GM12878 (cell line): ENCODE results near the gene C6orf15. TPM values are rescaled to one million over a fixed set of nuclear protein-coding genes. Genes with fewer than 3 reads are reported as not detected.

Source experiments
- ATAC-seq: fragments of 200-7000 bp; cut with Tn5 transposase; 3 replicates; pipeline ENCODE4 v1.9.1; 2020; ENCODE audit warnings: mild to moderate bottlenecking, moderate library complexity
- BruUV-seq: library from RNA; stranded (reverse); fragments of 400-500 nt; replicated peaks from 2 replicates; lab custom pipeline; 2021; lab: Mats Ljungman, UMichigan
- CTCF ChIA-PET: fragments of 300-600 bp; sonication (Branson Sonifier 250); formaldehyde crosslinking; extraction: SDS; loops from one replicate; lab custom pipeline; 2021; ENCODE audit warnings: inconsistent platforms; lab: Yijun Ruan, JAX
- POLR2A ChIA-PET: fragments of 350-600 bp; formaldehyde crosslinking; extraction: SDS; loops from one replicate; lab custom pipeline; 2021; ENCODE audit warnings: inconsistent platforms; lab: Charles Lee
- RAD21 ChIA-PET: fragments of 300-600 bp; sonication (Branson Sonifier 250); formaldehyde crosslinking; loops from one replicate; lab custom pipeline; 2023; ENCODE audit warnings: antibody characterized with exemption; ENCODE audit not compliant: unreplicated experiment; lab: Charles Lee
- SMC1A ChIA-PET: fragments of 300-600 bp; sonication (Branson Sonifier 250); formaldehyde crosslinking; loops from one replicate; lab custom pipeline; 2023; ENCODE audit not compliant: unreplicated experiment, uncharacterized antibody; lab: Charles Lee
- DNase-seq: peaks from one replicate; pipeline ENCODE4 v3.0.0-alpha.2; 2011; ENCODE audit warnings: low read depth, low spot score
- FAIRE-seq: peaks from 3 replicates; lab custom pipeline; 2011; peaks lifted over from hg19 to GRCh38; lab: Jason Lieb, UNC
- H2AFZ ChIP-seq: 2 replicates; pipeline ENCODE4 v1.6.0; 2011; ENCODE audit warnings: low read depth, low read length, control low read depth; ENCODE audit not compliant: control insufficient read depth
- H3K27ac ChIP-seq: 2 replicates; pipeline ENCODE4 v1.5.1; 2011; ENCODE audit warnings: control low read depth; ENCODE audit not compliant: control insufficient read depth, insufficient read depth
- H3K27me3 ChIP-seq, 2 experiments: replicated peaks in 1 of 2; 2 replicates each; pipeline versions ENCODE4 v1.6.0 to v1.6.1; 2011; ENCODE audit warnings: low read length in 1 of 2; ENCODE audit not compliant: control insufficient read depth in 2 of 2, insufficient read depth in 2 of 2
- H3K36me3 ChIP-seq, 2 experiments: 2 replicates each; pipeline ENCODE4 v1.5.1; 2011; ENCODE audit warnings: low read length in 1 of 2; ENCODE audit not compliant: control insufficient read depth in 2 of 2, insufficient read depth in 2 of 2
- H3K4me1 ChIP-seq: 2 replicates; pipeline ENCODE4 v1.6.1; 2011; ENCODE audit warnings: mild to moderate bottlenecking, low read length, moderate library complexity, mixed read lengths; ENCODE audit not compliant: control insufficient read depth, insufficient read depth
- H3K4me2 ChIP-seq: 2 replicates; pipeline ENCODE4 v1.6.0; 2011; ENCODE audit warnings: control low read depth; ENCODE audit not compliant: control insufficient read depth, insufficient read depth
- H3K4me3 ChIP-seq: fragments of 200-600 bp; sonication (generic); 2 replicates; pipeline ENCODE4 v1.5.1; 2016
- H3K79me2 ChIP-seq: 2 replicates; pipeline ENCODE4 v1.6.0; 2011; ENCODE audit warnings: low read length; ENCODE audit not compliant: control insufficient read depth, insufficient read depth
- H3K9ac ChIP-seq: 2 replicates; pipeline ENCODE4 v1.8.0; 2011; ENCODE audit warnings: low read length, control low read depth, mixed read lengths; ENCODE audit not compliant: control insufficient read depth, insufficient read depth
- H3K9me3 ChIP-seq: replicated peaks from 3 replicates; pipeline ENCODE4 v1.5.1; 2011; ENCODE audit warnings: mild to moderate bottlenecking, low read length; ENCODE audit not compliant: control insufficient read depth, insufficient read depth
- H4K20me1 ChIP-seq: 2 replicates; pipeline ENCODE4 v1.6.0; 2011; ENCODE audit not compliant: control insufficient read depth, insufficient read depth
- BCL3 ChIP-seq: IDR thresholded peaks from 2 replicates; pipeline ENCODE4 v1.6.1; 2011; ENCODE audit warnings: borderline replicate concordance, low read depth, mild to moderate bottlenecking, moderate library complexity, low read length; ENCODE audit not compliant: insufficient read depth, poor library complexity, severe bottlenecking
- BMI1 ChIP-seq: fragments of 450-650 bp; IDR thresholded peaks from 2 replicates; pipeline ENCODE4 v1.6.1; 2016; ENCODE audit warnings: mild to moderate bottlenecking, moderate library complexity, borderline replicate concordance
- CHD2 ChIP-seq: IDR thresholded peaks from 2 replicates; pipeline ENCODE4 v1.6.1; 2011; ENCODE audit warnings: low read depth, low read length, improper control_type of control experiment, borderline replicate concordance
- IRF5 ChIP-seq: fragments of 450-650 bp; IDR thresholded peaks from 2 replicates; pipeline ENCODE4 v1.6.1; 2017; ENCODE audit warnings: borderline replicate concordance
- MYB ChIP-seq: fragments of 150-350 bp; IDR thresholded peaks from 2 replicates; pipeline ENCODE4 v1.6.1; 2014; ENCODE audit warnings: mild to moderate bottlenecking, low read depth, low read length, borderline replicate concordance
- PAX8 ChIP-seq: fragments of 450-650 bp; IDR thresholded peaks from 2 replicates; pipeline ENCODE4 v1.6.1; 2017; ENCODE audit warnings: mild to moderate bottlenecking, moderate library complexity
- PBX3 ChIP-seq: IDR thresholded peaks from 2 replicates; pipeline ENCODE4 v1.6.1; 2011; ENCODE audit warnings: mild to moderate bottlenecking, low read depth, low read length, moderate library complexity; ENCODE audit not compliant: insufficient replicate concordance
- PML ChIP-seq: IDR thresholded peaks from 2 replicates; pipeline ENCODE4 v1.6.1; 2012; ENCODE audit warnings: low read length, inconsistent platforms
- POLR2AphosphoS5 ChIP-seq: IDR thresholded peaks from 2 replicates; pipeline ENCODE4 v1.6.1; 2011; ENCODE audit warnings: mild to moderate bottlenecking, low read length, inconsistent platforms
- RCOR1 ChIP-seq: conservative IDR thresholded peaks from 2 replicates; pipeline ENCODE4 v1.6.1; 2012; ENCODE audit warnings: low read depth, low read length, improper control_type of control experiment
- REST ChIP-seq: IDR thresholded peaks from 2 replicates; pipeline ENCODE4 v1.6.1; 2012; ENCODE audit warnings: mild to moderate bottlenecking, low read depth, low read length
- WRNIP1 ChIP-seq: IDR thresholded peaks from 2 replicates; pipeline ENCODE4 v1.6.1; 2011; ENCODE audit warnings: low read depth, low read length, improper control_type of control experiment, borderline replicate concordance
- ZNF384 ChIP-seq: IDR thresholded peaks from 2 replicates; pipeline ENCODE4 v1.6.1; 2012; ENCODE audit warnings: low read depth, mild to moderate bottlenecking, low read length, improper control_type of control experiment, borderline replicate concordance
- WGBS: methylation state at CpG from one replicate; pipeline ENCODE4 v1.1.6; 2016; ENCODE audit warnings: low lambda C conversion rate; ENCODE audit not compliant: insufficient replicate concordance, insufficient coverage; ENCODE audit errors: missing lambda C conversion rate; 5-methylcytosine and 5-hydroxymethylcytosine counted together
- in situ Hi-C: fragments of 300-500 bp; cut with MboI; formaldehyde crosslinking; loops from 9 replicates; pipeline ENCODE4 v1.14.3; 2018; ENCODE audit warnings: mixed read lengths
- intact Hi-C: fragments of 100-400 bp; cut with micrococcal nuclease; formaldehyde crosslinking; loops from one replicate; pipeline ENCODE4 v1.14.2; 2022; ENCODE audit not compliant: unreplicated experiment
- polyA plus RNA-seq, 11 experiments: library from polyadenylated mRNA; depleted of rRNA in 4 of 11; unstranded in 6 of 11; stranded (reverse) in 5 of 11; fragments of >200 nt; fragmentation: Nextera tagmentation in 4 of 11; fragmentation: Illumina TruSeq in 1 of 11; extraction: Ambion mirVana in 4 of 11; extraction: Trizol in 1 of 11; gene quantifications; 1 replicate in 1 of 11; 2 replicates in 10 of 11; pipeline versions ENCODE4 v1.2.1 to v1.2.3, GENCODE V29; 2011 to 2016; ENCODE audit warnings: inconsistent platforms in 2 of 11, missing spikeins in 2 of 11, low read depth in 1 of 11
- total RNA-seq, 4 experiments: library from RNA; depleted of rRNA in 3 of 4; stranded (reverse); fragments of >200 nt in 3 of 4; fragmentation: Illumina TruSeq in 1 of 4; extraction: Trizol in 1 of 4; gene quantifications; 2 replicates each; pipeline versions ENCODE4 v1.2.1 to v1.2.3, GENCODE V29; 2013 to 2021

C6orf15 gene
- total and polyA plus RNA-seq, 10 of the 15 experiments (the other 5 are each of a cell fraction or from before 2014, with no cell fraction given): not detected

DNA sequence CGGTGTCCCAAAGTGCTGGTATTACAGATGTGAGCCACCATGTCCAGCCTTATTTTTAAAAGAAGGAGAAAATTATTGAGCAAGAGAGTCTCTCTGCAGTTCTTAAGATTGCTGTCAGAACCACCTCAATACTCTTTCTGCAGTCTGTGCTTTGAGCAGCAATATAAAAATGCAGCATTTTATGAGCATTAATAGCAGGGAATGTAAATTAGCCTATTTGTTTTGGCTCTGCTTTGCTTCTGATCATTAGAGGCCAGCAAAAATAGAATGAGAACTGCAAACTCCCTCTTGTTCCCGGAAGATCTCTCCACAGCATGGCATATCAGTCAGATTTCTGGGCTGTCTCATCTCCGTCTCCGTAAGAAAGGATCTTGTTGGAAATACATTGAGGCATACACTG lies 35.8 kb downstream of the C6orf15 start:
- TF ChIP-seq POLR2AphosphoS5 (no peak), WRNIP1 (no peak), PML (no peak), BMI1 (no peak), CHD2 (no peak), IRF5 (no peak), RCOR1 (no peak), BCL3 (no peak), MYB (no peak), ZNF384 (no peak), PAX8 (no peak), PBX3 (no peak), REST (no peak)
- Histone ChIP-seq H3K4me3 (no peak overlapping the region), H3K4me2 (no peak overlapping the region), H2AFZ (no peak overlapping the region), H3K27me3 (no peaks in the 10 kb centered on the region), H3K9me3 (no peaks in the 10 kb centered on the region), H3K9ac (no peak overlapping the region), H3K4me1 (no peaks in the 10 kb centered on the region; the same call in 1 of the 2 replicates), H4K20me1 (no peaks in the 10 kb centered on the region), H3K79me2 (no peaks in the 10 kb centered on the region), H3K36me3 (no peaks in the 10 kb centered on the region), H3K27ac (no peak overlapping the region)
- FAIRE-seq (no peak), ATAC-seq (no peak), DNase-seq (no peak)
- RAD21 ChIA-PET: no interaction called here
- POLR2A ChIA-PET: no interaction called here
- intact Hi-C loops: no loop called here
- in situ Hi-C loops: loop anchor here (5.0 kb wide), 2 partner anchors 159 to 249 kb away; no protein-coding TSS in a partner anchor
- CTCF ChIA-PET: interaction anchor here (3.5 kb wide), 1 partner anchor 10 kb away, joined by 26 read pairs; no protein-coding TSS in a partner anchor
- SMC1A ChIA-PET: interaction anchor here (3.0 kb wide), 1 partner anchor 11 kb away, joined by 11 read pairs; no protein-coding TSS in a partner anchor
- 57% methylated on average over 4 of the region's 4 CpGs for WGBS
- BruUV-seq: no TSS peak
